K562 (cell line): Measurements from ENCODE around the gene FCGR3A. TPM values are rescaled to one million over a fixed set of nuclear protein-coding genes. Genes with fewer than 3 reads are reported as not detected.

Experiments used
- ADNP ChIP-seq: fragments of 200-800 bp; sonication (Bioruptor generic); IDR thresholded peaks from 2 replicates; pipeline ENCODE4 v1.6.1; 2016; ENCODE audit warnings: missing genetic modification characterization, missing compliant biosample characterization
- C11orf30 ChIP-seq: fragments of 450-650 bp; IDR thresholded peaks from 2 replicates; pipeline ENCODE4 v1.6.1; 2016; ENCODE audit warnings: low read depth, mild to moderate bottlenecking
- MAFG ChIP-seq: fragments of 450-650 bp; conservative IDR thresholded peaks from 2 replicates; pipeline ENCODE4 v1.6.1; 2016; ENCODE audit warnings: missing genetic modification characterization, missing compliant biosample characterization
- NFIC ChIP-seq: fragments of 450-650 bp; IDR thresholded peaks from 2 replicates; pipeline ENCODE4 v1.6.1; 2017; ENCODE audit warnings: mild to moderate bottlenecking, inconsistent platforms
- NFRKB ChIP-seq: fragments of 450-650 bp; IDR thresholded peaks from 2 replicates; pipeline ENCODE4 v1.6.1; 2016; ENCODE audit warnings: low read depth
- NONO ChIP-seq, 2 experiments: fragments of 200-400 bp in 1 of 2; fragments of 450-650 bp in 1 of 2; formaldehyde crosslinking in 1 of 2; IDR thresholded peaks; 2 replicates each; pipeline ENCODE4 v1.6.1; 2017; ENCODE audit warnings: low read depth in 2 of 2, mild to moderate bottlenecking in 2 of 2, moderate library complexity in 2 of 2, low read length in 1 of 2
- RBM25 ChIP-seq: fragments of 200-400 bp; formaldehyde crosslinking; IDR thresholded peaks from 2 replicates; pipeline ENCODE4 v1.6.1; 2018; ENCODE audit warnings: low read length, low read depth, moderate library complexity; ENCODE audit not compliant: severe bottlenecking
- SMARCC2 ChIP-seq: fragments of 450-650 bp; IDR thresholded peaks from 2 replicates; pipeline ENCODE4 v1.6.1; 2017; ENCODE audit warnings: antibody characterized with exemption, moderate library complexity, mild to moderate bottlenecking, low read depth
- SMARCE1 ChIP-seq: fragments of 450-650 bp; IDR thresholded peaks from 2 replicates; pipeline ENCODE4 v1.7.1; 2016; ENCODE audit warnings: mild to moderate bottlenecking
- SOX6 ChIP-seq: fragments of 450-650 bp; IDR thresholded peaks from 2 replicates; pipeline ENCODE4 v1.6.1; 2014; ENCODE audit warnings: mild to moderate bottlenecking
- TCF3 ChIP-seq: sonication (generic); formaldehyde crosslinking; IDR thresholded peaks from 2 replicates; pipeline ENCODE4 v1.4.0; 2020; ENCODE audit warnings: mild to moderate bottlenecking, missing genetic modification reagents
- TEAD4 ChIP-seq, 2 experiments: sonication (generic) in 1 of 2; formaldehyde crosslinking in 1 of 2; IDR thresholded peaks; 2 replicates each; pipeline versions ENCODE4 v1.6.1 to v1.8.0; 2012 to 2022; ENCODE audit warnings: borderline replicate concordance in 1 of 2, inconsistent platforms in 1 of 2, low read length in 1 of 2, mild to moderate bottlenecking in 1 of 2, missing genetic modification reagents in 1 of 2
- ZNF316 ChIP-seq: fragments of 450-650 bp; IDR thresholded peaks from 2 replicates; pipeline ENCODE4 v1.6.1; 2016
- polyA plus RNA-seq, 8 experiments: library from polyadenylated mRNA; depleted of rRNA in 4 of 8; stranded (reverse) in 5 of 8; unstranded in 3 of 8; fragments of >200 nt; fragmentation: Nextera tagmentation in 2 of 8; fragmentation: Illumina TruSeq in 1 of 8; extraction: Ambion mirVana in 2 of 8; extraction: Trizol in 1 of 8; gene quantifications; 2 replicates each; pipeline versions ENCODE4 v1.2.1 to v1.2.3, GENCODE V29; 2011 to 2014; ENCODE audit warnings: inconsistent platforms in 1 of 8, missing spikeins in 1 of 8
- total RNA-seq, 7 experiments: library from RNA; depleted of rRNA in 6 of 7; stranded (reverse); fragments of >200 nt in 6 of 7; fragmentation: Illumina TruSeq in 2 of 7; extraction: Trizol in 2 of 7; gene quantifications; 2 replicates each; pipeline versions ENCODE4 v1.2.1 to v1.2.3, GENCODE V29; 2011 to 2021; ENCODE audit warnings: low replicate concordance in 1 of 7
- TF ChIP-seq, protein P1 (sequence below), 2 experiments: fragments of 450-650 bp; formaldehyde crosslinking in 1 of 2; IDR thresholded peaks; 2 replicates each; pipeline versions ENCODE4 v1.4.0 to v1.6.1; 2014 to 2020; ENCODE audit warnings: mild to moderate bottlenecking in 2 of 2, borderline replicate concordance in 1 of 2, low read depth in 1 of 2
- TF ChIP-seq, protein P2 (sequence below), 2 experiments: fragments of 450-650 bp; IDR thresholded peaks; 2 replicates each; pipeline ENCODE4 v1.6.1; 2018; ENCODE audit warnings: mild to moderate bottlenecking in 2 of 2, low read depth in 1 of 2; ENCODE audit not compliant: partially characterized antibody in 2 of 2

The FCGR3A gene
- total and polyA plus RNA-seq, 9 of the 15 experiments (the other 6 are each of a cell fraction or from before 2014, with no cell fraction given), result 0.04 to 0.29 (median 0.14) TPM; not detected in 3

DNA sequence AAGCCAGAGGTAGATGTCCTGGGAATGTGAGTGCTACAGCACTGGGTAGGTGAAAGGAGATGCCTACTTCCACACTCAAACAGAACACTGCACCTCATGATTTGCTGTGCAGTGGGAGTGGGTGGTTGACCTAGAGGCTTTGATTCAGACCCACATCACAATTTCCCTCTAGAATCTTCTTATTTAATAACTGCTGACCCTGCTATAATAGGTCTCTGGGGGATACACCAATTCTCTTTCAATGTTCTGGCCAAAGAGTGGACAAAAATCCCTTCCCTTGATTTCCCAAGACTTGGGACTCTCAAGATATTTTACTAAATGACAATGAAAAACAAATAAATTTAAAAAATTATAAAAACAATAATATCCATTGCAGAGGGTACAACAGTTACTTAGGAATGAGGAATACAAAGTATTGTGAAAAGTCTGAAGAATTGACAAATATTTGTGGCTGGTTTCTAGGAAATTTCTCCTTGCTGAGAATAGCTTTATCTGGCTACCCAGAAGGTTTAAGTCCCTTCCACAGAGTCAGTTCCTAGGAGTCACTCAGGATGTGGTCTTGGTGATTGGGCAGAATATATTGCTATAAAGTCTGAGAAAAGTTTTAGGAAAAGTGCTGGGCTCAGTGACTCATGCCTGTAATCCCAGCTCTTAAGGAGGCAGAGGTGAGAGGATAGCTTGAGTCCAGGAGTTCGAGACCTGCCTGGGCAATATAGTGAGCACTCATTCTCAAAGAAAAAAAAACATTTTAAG, 46.8 kb downstream of the FCGR3A start (continued):
- TF ChIP-seq NFIC (peak; percentile 41; the same call in 1 of the 2 replicates), NFRKB (peak; percentile 20; the same call in 1 of the 2 replicates), ADNP (tag) (peak; percentile 99), ZNF316 (peak; percentile 91), TCF3 (peak; percentile 91), C11orf30 (peak; percentile 80), SMARCC2 (peak; percentile 87), RBM25 (no peak), MAFG (tag) (peak; percentile 52; the same call in 1 of the 2 replicates), TEAD4 (IDR thresholded peaks at IDR 0.05; ENCODE audit: low read length) (peak; percentile 91), TEAD4 (CRISPR knock-in tag; IDR thresholded peaks at IDR 0.05; ENCODE audit: borderline replicate concordance) (no peak), SOX6 (peak; percentile 75), SMARCE1 (peak; percentile 91), NONO (IDR thresholded peaks at IDR 0.05; ENCODE audit: low read depth in 2 of 2, low read length in 1 of 2) (no peak)
- TF ChIP-seq, protein P1, sequence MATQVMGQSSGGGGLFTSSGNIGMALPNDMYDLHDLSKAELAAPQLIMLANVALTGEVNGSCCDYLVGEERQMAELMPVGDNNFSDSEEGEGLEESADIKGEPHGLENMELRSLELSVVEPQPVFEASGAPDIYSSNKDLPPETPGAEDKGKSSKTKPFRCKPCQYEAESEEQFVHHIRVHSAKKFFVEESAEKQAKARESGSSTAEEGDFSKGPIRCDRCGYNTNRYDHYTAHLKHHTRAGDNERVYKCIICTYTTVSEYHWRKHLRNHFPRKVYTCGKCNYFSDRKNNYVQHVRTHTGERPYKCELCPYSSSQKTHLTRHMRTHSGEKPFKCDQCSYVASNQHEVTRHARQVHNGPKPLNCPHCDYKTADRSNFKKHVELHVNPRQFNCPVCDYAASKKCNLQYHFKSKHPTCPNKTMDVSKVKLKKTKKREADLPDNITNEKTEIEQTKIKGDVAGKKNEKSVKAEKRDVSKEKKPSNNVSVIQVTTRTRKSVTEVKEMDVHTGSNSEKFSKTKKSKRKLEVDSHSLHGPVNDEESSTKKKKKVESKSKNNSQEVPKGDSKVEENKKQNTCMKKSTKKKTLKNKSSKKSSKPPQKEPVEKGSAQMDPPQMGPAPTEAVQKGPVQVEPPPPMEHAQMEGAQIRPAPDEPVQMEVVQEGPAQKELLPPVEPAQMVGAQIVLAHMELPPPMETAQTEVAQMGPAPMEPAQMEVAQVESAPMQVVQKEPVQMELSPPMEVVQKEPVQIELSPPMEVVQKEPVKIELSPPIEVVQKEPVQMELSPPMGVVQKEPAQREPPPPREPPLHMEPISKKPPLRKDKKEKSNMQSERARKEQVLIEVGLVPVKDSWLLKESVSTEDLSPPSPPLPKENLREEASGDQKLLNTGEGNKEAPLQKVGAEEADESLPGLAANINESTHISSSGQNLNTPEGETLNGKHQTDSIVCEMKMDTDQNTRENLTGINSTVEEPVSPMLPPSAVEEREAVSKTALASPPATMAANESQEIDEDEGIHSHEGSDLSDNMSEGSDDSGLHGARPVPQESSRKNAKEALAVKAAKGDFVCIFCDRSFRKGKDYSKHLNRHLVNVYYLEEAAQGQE (IDR thresholded peaks at IDR 0.05; ENCODE audit: borderline replicate concordance), result peak; percentile 27; the same call in 1 of the 2 replicates
- TF ChIP-seq, protein P1 (CRISPR knock-in tag; IDR thresholded peaks at IDR 0.05; ENCODE audit: low read depth), result no peak
- TF ChIP-seq, protein P2, sequence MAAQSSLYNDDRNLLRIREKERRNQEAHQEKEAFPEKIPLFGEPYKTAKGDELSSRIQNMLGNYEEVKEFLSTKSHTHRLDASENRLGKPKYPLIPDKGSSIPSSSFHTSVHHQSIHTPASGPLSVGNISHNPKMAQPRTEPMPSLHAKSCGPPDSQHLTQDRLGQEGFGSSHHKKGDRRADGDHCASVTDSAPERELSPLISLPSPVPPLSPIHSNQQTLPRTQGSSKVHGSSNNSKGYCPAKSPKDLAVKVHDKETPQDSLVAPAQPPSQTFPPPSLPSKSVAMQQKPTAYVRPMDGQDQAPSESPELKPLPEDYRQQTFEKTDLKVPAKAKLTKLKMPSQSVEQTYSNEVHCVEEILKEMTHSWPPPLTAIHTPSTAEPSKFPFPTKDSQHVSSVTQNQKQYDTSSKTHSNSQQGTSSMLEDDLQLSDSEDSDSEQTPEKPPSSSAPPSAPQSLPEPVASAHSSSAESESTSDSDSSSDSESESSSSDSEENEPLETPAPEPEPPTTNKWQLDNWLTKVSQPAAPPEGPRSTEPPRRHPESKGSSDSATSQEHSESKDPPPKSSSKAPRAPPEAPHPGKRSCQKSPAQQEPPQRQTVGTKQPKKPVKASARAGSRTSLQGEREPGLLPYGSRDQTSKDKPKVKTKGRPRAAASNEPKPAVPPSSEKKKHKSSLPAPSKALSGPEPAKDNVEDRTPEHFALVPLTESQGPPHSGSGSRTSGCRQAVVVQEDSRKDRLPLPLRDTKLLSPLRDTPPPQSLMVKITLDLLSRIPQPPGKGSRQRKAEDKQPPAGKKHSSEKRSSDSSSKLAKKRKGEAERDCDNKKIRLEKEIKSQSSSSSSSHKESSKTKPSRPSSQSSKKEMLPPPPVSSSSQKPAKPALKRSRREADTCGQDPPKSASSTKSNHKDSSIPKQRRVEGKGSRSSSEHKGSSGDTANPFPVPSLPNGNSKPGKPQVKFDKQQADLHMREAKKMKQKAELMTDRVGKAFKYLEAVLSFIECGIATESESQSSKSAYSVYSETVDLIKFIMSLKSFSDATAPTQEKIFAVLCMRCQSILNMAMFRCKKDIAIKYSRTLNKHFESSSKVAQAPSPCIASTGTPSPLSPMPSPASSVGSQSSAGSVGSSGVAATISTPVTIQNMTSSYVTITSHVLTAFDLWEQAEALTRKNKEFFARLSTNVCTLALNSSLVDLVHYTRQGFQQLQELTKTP (IDR thresholded peaks at IDR 0.05; ENCODE audit: low read depth in 1 of 2, partially characterized antibody in 2 of 2), result peak in 1 of 2 experiments; percentile 25
